Gastroesophageal sphincter (tissue), 4 donors: ENCODE results near the gene CDH1. TPM values are rescaled to one million over a fixed set of nuclear protein-coding genes. Genes with fewer than 3 reads are reported as not detected.

ENCODE experiments used
- ATAC-seq: fragments of 150-250 bp; one replicate; pipeline ENCODE4 v1.9.1; 2016; ENCODE audit warnings: mild to moderate bottlenecking, moderate library complexity
- H3K27ac ChIP-seq, 4 donors: fragments of 200-600 bp; sonication (generic) in 3 of 4; 1 replicate in 3 of 4; 2 replicates in 1 of 4; pipeline ENCODE4 v1.5.1; 2016 to 2019
- H3K27me3 ChIP-seq: fragments of 200-600 bp; sonication (generic); one replicate; pipeline ENCODE4 v1.5.1; 2019
- H3K36me3 ChIP-seq, 2 donors: fragments of 200-600 bp; sonication (generic); one replicate each; pipeline ENCODE4 v1.5.1; 2019; ENCODE audit warnings: control low read depth in 1 of 2
- H3K4me1 ChIP-seq, 3 donors: fragments of 200-600 bp; sonication (generic); 1 replicate in 2 of 3; 2 replicates in 1 of 3; pipeline ENCODE4 v1.5.1; 2016 to 2019; ENCODE audit warnings: control low read depth in 2 of 3
- H3K4me3 ChIP-seq, 2 donors: fragments of 200-600 bp; sonication (generic); one replicate each; pipeline ENCODE4 v1.5.1; 2019; ENCODE audit warnings: mild to moderate bottlenecking in 1 of 2, moderate library complexity in 1 of 2
- H3K9me3 ChIP-seq, 3 donors: fragments of 200-600 bp; sonication (generic); one replicate each; pipeline ENCODE4 v1.5.1; 2017 to 2019; ENCODE audit warnings: control low read depth in 2 of 3
- EP300 ChIP-seq: sonication (generic); formaldehyde crosslinking; IDR thresholded peaks from one replicate; pipeline ENCODE4 v1.6.1; 2017; ENCODE audit warnings: antibody characterized with exemption, mild to moderate bottlenecking
- POLR2A ChIP-seq, 2 donors: fragments of 450-650 bp; IDR thresholded peaks; one replicate each; pipeline ENCODE4 v1.6.1; 2017; ENCODE audit warnings: antibody characterized with exemption in 2 of 2, mild to moderate bottlenecking in 2 of 2, moderate library complexity in 1 of 2
- POLR2AphosphoS5 ChIP-seq: sonication (generic); formaldehyde crosslinking; IDR thresholded peaks from one replicate; pipeline ENCODE4 v1.6.1; 2017; ENCODE audit warnings: antibody characterized with exemption
- WGBS, 2 donors: methylation state at CpG; one replicate each; pipeline ENCODE4 v1.1.5; 2018; ENCODE audit warnings: low coverage in 1 of 2; 5-methylcytosine and 5-hydroxymethylcytosine counted together
- total RNA-seq, 4 donors: library from RNA; depleted of rRNA; stranded (reverse); fragments of >200 nt; gene quantifications; one replicate each; pipeline ENCODE4 v1.1.0, GENCODE V29; 2016
- TF ChIP-seq, protein P1 (sequence below), 4 experiments: fragments of 200-600 bp in 2 of 4; fragments of 450-650 bp in 2 of 4; sonication (generic) in 1 of 4; IDR thresholded peaks; one replicate each; pipeline ENCODE4 v1.5.1; 2017 to 2019; ENCODE audit warnings: antibody characterized with exemption in 4 of 4, mild to moderate bottlenecking in 2 of 4, moderate library complexity in 2 of 4

Gene CDH1
- total RNA-seq, 4 donors from 2014 or later = 0.13 to 12.0 (median 1.2) TPM

DNA sequence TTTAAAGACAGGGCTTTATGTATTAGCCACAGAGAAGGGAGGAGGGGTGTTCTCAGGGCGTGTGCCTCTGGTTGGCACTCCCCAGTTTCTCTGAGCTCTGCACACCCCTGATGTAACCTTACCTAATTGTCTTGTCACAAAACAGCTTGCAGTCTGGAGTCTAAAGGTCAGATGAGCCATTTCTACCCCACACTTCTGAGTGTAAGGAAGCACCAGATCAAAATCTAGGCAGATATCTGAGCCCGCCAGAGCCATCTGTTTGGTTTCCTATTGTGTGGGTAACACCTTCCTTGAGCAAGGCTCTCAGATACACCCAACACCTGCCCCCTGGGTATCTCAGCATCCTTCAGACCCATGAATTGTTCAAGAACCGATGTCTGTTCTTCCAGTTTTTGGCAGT is 15.5 kb downstream of the CDH1 start:
- no peaks in the 10 kb centered on the region for H3K9me3 ChIP-seq
- ATAC-seq = no peak
- TF ChIP-seq EP300 (no peak), POLR2A (IDR thresholded peaks at IDR 0.05) (no peak), POLR2AphosphoS5 (no peak)
- TF ChIP-seq, protein P1, sequence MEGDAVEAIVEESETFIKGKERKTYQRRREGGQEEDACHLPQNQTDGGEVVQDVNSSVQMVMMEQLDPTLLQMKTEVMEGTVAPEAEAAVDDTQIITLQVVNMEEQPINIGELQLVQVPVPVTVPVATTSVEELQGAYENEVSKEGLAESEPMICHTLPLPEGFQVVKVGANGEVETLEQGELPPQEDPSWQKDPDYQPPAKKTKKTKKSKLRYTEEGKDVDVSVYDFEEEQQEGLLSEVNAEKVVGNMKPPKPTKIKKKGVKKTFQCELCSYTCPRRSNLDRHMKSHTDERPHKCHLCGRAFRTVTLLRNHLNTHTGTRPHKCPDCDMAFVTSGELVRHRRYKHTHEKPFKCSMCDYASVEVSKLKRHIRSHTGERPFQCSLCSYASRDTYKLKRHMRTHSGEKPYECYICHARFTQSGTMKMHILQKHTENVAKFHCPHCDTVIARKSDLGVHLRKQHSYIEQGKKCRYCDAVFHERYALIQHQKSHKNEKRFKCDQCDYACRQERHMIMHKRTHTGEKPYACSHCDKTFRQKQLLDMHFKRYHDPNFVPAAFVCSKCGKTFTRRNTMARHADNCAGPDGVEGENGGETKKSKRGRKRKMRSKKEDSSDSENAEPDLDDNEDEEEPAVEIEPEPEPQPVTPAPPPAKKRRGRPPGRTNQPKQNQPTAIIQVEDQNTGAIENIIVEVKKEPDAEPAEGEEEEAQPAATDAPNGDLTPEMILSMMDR (IDR thresholded peaks at IDR 0.05) = no peak
- no peaks in the 10 kb centered on the region for H3K4me1 ChIP-seq
- 53 to 80% methylated on average over 1 to 2 of the region's 3 CpGs for WGBS, 2 donors
- H3K4me3 ChIP-seq = no peak overlapping the region
- no peaks in the 10 kb centered on the region for H3K27me3 ChIP-seq
- H3K36me3 ChIP-seq = no peaks in the 10 kb centered on the region
- H3K27ac ChIP-seq = no peak overlapping the region

DNA sequence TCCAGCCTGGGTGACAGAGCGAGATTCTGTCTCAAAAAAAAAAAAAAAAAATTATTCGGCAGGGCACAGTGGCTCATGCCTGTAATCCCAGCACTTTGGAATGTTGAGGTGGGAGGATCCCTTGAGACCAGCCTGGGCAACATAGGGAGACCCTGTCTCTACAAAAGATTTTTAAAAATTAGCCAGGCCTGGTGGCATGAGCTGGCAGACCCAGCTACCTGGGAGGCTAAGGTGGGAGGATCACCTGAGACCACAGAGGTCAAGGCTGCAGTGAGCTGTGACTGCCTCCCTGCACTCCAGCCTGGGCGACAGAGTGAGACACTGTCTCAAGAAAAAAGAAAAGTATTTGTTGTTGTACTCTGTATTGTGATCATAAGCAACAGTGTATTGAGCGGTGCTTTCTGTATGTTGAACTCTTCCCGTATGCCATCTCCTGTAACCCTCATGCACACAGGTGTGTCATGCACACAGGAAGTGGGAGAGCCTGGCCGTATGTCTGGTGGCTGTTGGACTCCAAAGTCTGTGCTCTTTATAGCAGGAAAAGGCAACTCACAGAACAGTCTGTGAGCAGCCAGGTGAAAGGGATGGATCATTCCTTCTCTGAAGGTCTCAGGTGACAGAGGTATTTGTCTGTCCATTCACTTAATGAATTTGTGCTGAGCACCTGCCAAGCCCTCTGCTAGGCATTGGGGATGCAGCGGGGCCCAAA is 17.1 kb downstream of the CDH1 start:
- H3K27ac ChIP-seq = no peak overlapping the region

DNA sequence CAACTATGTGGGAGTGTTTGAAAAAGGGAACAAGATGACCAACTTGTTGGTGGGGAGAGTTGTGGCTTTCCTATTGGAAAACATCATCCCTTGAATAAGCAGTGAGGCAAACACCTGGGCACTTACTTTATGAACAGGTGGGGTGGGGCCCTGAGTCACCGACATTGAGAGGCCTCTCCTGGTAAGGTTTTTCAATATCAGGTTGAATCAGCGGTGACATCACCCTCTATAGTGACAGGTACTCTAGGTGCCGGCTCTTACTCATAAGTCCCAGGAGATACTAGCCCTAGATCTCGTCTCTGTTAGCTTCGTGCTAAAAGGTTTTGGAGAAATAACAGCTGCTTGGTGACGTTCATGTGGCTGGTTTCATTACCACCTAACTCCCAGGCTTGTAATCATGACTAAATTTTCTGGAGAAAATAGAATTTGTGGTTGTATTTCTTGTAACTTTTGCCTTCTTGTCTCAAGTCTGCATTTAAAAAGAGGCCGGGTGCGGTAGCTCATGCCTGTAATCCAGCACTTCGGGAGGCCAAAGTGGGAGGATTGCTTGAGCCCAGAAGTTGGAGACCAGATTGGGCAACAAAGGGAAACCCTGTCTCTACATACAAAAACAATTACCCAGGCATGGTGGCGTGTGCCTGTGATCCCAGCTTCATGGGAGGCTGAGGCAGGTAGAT is 19.3 kb downstream of the CDH1 start:
- Histone ChIP-seq H3K27ac (no peak overlapping the region), H3K4me1 (no peaks in the 10 kb centered on the region), H3K27me3 (peaks cover 13% of the 10 kb centered on the region), H3K4me3 (no peak overlapping the region), H3K36me3 (no peaks in the 10 kb centered on the region), H3K9me3 (no peaks in the 10 kb centered on the region)
- 67 to 68% methylated on average over 7 to 9 of the region's 10 CpGs for WGBS, 2 donors
- no peak for TF ChIP-seq EP300
- ATAC-seq = no peak

More for the DNA sequence above, 17.1 kb downstream of the CDH1 start:
- Histone ChIP-seq H3K9me3 (no peaks in the 10 kb centered on the region), H3K4me3 (no peak overlapping the region), H3K36me3 (no peaks in the 10 kb centered on the region), H3K4me1 (no peaks in the 10 kb centered on the region), H3K27me3 (no peaks in the 10 kb centered on the region)
- no peak for ATAC-seq
- WGBS, 2 donors = 88 to 93% methylated on average over 3 to 5 of the region's 7 CpGs
- no peak for TF ChIP-seq POLR2AphosphoS5
- TF ChIP-seq, protein P1 (IDR thresholded peaks at IDR 0.05) = no peak
- TF ChIP-seq EP300 = no peak
- no peak for TF ChIP-seq POLR2A (IDR thresholded peaks at IDR 0.05)

DNA sequence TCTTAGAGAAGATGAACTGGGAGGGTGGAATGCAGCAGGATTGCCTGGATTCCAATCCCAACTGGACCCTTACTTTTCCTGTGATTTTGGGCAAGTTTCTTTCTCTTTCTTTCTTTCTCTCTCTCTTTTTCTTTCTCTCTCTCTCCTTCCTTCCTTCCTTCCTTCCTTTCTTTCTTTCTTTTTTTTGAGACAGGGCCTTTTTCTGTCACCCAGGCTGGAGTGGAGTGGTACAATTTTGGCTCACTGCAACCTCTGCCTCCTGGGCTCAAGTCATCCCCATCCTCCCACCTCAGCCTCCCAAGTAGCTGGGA is 20.5 kb downstream of the CDH1 start:
- Histone ChIP-seq H3K27me3 (peaks cover 23% of the 10 kb centered on the region), H3K4me3 (no peak overlapping the region), H3K27ac (no peak overlapping the region), H3K9me3 (no peaks in the 10 kb centered on the region), H3K4me1 (no peaks in the 10 kb centered on the region), H3K36me3 (no peaks in the 10 kb centered on the region)
- ATAC-seq = no peak
- TF ChIP-seq, protein P1 (IDR thresholded peaks at IDR 0.05) = no peak
- TF ChIP-seq EP300 (no peak), POLR2AphosphoS5 (no peak), POLR2A (IDR thresholded peaks at IDR 0.05) (no peak)

DNA sequence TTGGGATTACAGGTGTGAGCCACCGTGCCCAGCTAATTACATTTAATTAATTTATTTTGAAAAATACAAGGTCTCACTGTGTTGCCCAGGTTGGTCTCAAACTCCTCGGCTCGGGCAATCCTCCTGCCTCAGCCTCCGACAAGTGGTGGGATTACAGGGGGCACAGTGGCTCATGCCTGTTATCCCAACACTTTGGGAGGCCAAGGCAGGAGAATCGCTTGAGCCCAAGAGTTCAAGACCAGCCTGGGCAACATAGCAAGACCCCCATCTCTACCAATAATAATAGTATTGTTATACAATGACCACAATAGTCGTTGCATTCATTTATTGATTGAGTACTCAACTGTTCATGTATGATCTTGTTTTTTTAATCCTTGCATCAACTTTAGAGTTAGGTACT is 22.0 kb downstream of the CDH1 start:
- WGBS, 2 donors = 43 to 91% methylated on average over 1 to 5 of the region's 6 CpGs
- ATAC-seq = no peak
- Histone ChIP-seq H3K9me3 (no peaks in the 10 kb centered on the region), H3K27ac (no peak overlapping the region), H3K36me3 (no peaks in the 10 kb centered on the region), H3K4me3 (no peak overlapping the region), H3K4me1 (no peaks in the 10 kb centered on the region), H3K27me3 (peaks cover 23% of the 10 kb centered on the region)
- TF ChIP-seq, protein P1 (IDR thresholded peaks at IDR 0.05) = no peak
- TF ChIP-seq EP300 (no peak), POLR2AphosphoS5 (no peak), POLR2A (IDR thresholded peaks at IDR 0.05) (no peak)
